BJ (cell line): Measurements from ENCODE around the gene BCDIN3D. TPM values are rescaled to one million over a fixed set of nuclear protein-coding genes. Genes with fewer than 3 reads are reported as not detected.
"Not testable (repeated sequence)": the region's sequence is repeated elsewhere in the genome, so short reads cannot be mapped to it uniquely, and the experiment has no call there.

Experiments used
- CTCF ChIA-PET: fragments of 350-600 bp; formaldehyde crosslinking; extraction: SDS; loops from one replicate; lab custom pipeline; 2021; ENCODE audit warnings: antibody characterized with exemption, inconsistent platforms; lab: Yijun Ruan, JAX
- POLR2A ChIA-PET: fragments of 300-600 bp; sonication (Branson Sonifier 250); formaldehyde crosslinking; extraction: SDS; loops from one replicate; lab custom pipeline; 2021; ENCODE audit warnings: antibody characterized with exemption; lab: Charles Lee
- DNase-seq: peaks from one replicate; pipeline ENCODE4 v3.0.0-alpha.2; 2011; ENCODE audit warnings: low read depth
- H3K27me3 ChIP-seq: 2 replicates; pipeline ENCODE4 v1.6.0; 2011; ENCODE audit warnings: low read length; ENCODE audit not compliant: control insufficient read depth, insufficient read depth
- H3K36me3 ChIP-seq: 2 replicates; pipeline ENCODE4 v1.5.1; 2011; ENCODE audit warnings: low read length; ENCODE audit not compliant: control insufficient read depth, insufficient read depth
- H3K4me3 ChIP-seq: 2 replicates; pipeline ENCODE4 v1.5.1; 2011; ENCODE audit warnings: low read depth, mild to moderate bottlenecking, control low read depth, low read length
- CTCF ChIP-seq: IDR thresholded peaks from 2 replicates; pipeline ENCODE4 v1.5.1; 2011; ENCODE audit warnings: low read depth, mild to moderate bottlenecking, control low read depth, inconsistent platforms, low read length, moderate library complexity; ENCODE audit not compliant: insufficient read depth
- polyA plus RNA-seq: library from polyadenylated mRNA; depleted of rRNA; stranded (reverse); fragments of >200 nt; gene quantifications from 2 replicates; pipeline ENCODE4 v1.2.3, GENCODE V29; 2011

The BCDIN3D gene
- polyA plus RNA-seq, 1 experiment: 2.6 TPM

DNA sequence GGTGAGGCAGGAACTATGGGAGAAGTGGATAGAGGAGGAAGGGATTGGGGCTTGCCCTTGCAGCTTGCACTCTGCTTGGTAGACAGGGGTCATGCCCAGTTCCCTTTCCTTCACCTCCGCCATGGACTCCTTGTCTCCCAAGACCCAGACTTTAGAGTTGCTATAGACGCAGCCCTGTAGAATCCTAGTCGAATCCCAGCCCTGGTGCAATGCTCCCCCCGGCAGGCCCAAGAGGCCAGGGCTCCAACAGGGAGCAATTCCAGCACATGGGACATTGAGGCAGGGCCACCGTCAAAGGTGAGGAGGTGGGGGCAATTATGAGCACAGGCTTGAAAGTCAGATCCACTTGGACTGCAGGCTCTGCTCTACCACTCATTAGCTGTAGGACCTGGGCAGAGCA lies 29.5 kb upstream of the BCDIN3D start:
- POLR2A ChIA-PET: no interaction called here
- H3K27me3 ChIP-seq: no peaks in the 10 kb centered on the region
- no peak for DNase-seq
- CTCF ChIA-PET: interaction anchor here (0.9 to 2.1 kb wide), 5 partner anchors 9 to 127 kb away, joined by 3 to 19 read pairs (median 4); no protein-coding TSS in a partner anchor
- TF ChIP-seq CTCF: no peak
- no peak overlapping the region for H3K4me3 ChIP-seq
- no peaks in the 10 kb centered on the region for H3K36me3 ChIP-seq

- peak; percentile 9 for DNase-seq
- H3K27me3 ChIP-seq, POLR2A ChIA-PET, H3K4me3 ChIP-seq, H3K36me3 ChIP-seq: not testable (repeated sequence)
- CTCF ChIA-PET: interaction anchor here (0.9 to 2.1 kb wide), 4 partner anchors 9 to 127 kb away, joined by 3 to 19 read pairs (median 4); no protein-coding TSS in a partner anchor
Measured at GRCh38 chr12:49871811-49872251, 28.9 kb upstream of the BCDIN3D start.

GRCh38 chr12:49871263-49871561 lies 28.3 kb upstream of the BCDIN3D start:
- CTCF ChIA-PET: interaction anchor here (0.8 to 1.6 kb wide), 5 partner anchors 10 to 166 kb away, joined by 3 to 4 read pairs (median 3); no protein-coding TSS in a partner anchor

DNA sequence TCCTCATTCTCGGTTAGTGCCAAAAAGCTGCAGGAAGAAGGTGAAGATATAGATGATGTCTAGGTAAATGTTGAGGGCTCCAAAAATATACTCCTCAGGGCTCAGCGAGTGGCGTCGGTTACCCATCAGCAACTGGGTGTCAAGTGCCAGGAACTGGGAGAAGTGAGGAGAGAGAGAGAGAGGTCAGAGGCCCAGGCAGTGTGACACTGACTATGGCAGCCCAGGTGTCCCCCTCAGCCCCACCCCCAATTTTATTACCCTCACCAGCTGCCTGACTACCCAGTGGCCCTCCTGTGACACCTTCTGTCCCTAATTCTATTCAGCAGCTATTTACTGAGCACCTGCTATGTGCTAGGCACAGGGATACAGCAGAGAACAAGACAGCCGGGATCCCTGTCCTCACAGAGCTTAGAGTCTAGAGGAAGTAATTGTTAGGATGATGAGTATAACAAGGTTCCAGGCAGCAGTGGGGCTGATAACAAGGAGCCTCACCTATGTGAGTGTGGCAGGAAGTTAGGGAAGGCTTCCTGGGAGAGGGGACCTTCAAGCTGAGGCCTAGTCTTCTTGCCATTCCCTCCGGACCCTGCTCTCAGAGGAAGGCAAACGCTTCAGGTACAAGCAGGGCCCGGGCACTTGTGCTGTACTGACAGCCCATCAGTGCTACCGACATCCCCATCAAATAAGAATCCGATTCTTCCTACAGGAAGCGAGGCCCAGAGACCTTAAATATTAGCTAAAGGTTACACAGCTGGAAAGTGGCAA lies 27.8 kb upstream of the BCDIN3D start:
- H3K4me3 ChIP-seq: no peak overlapping the region
- ChIA-PET CTCF (interaction anchor here (0.8 to 6.8 kb wide), 7 partner anchors 31 to 185 kb away, joined by 3 to 91 read pairs (median 3); no protein-coding TSS in a partner anchor), POLR2A (no interaction called here)
- no peaks in the 10 kb centered on the region for H3K27me3 ChIP-seq
- no peak for TF ChIP-seq CTCF
- DNase-seq: no peak
- no peaks in the 10 kb centered on the region for H3K36me3 ChIP-seq

More at GRCh38 chr12:49871263-49871561, 28.3 kb upstream of the BCDIN3D start:
- no peaks in the 10 kb centered on the region for H3K36me3 ChIP-seq
- POLR2A ChIA-PET: no interaction called here
- no peak for DNase-seq
- no peaks in the 10 kb centered on the region for H3K27me3 ChIP-seq
- H3K4me3 ChIP-seq: no peak overlapping the region
- no peak for TF ChIP-seq CTCF

GRCh38 chr12:49869816-49870500 lies 27.1 kb upstream of the BCDIN3D start:
- POLR2A ChIA-PET: no interaction called here
- no peaks in the 10 kb centered on the region for H3K36me3 ChIP-seq
- H3K27me3 ChIP-seq: peaks cover 2% of the 10 kb centered on the region; the same call in 1 of the 2 replicates
- CTCF ChIA-PET: interaction anchor here (0.5 to 6.8 kb wide), 14 partner anchors 11 to 233 kb away, joined by 3 to 91 read pairs (median 4); no protein-coding TSS in a partner anchor
- DNase-seq: no peak
- no peak for TF ChIP-seq CTCF
- no peak overlapping the region for H3K4me3 ChIP-seq
